ENCODE results near the gene AGTR1.

DNA sequence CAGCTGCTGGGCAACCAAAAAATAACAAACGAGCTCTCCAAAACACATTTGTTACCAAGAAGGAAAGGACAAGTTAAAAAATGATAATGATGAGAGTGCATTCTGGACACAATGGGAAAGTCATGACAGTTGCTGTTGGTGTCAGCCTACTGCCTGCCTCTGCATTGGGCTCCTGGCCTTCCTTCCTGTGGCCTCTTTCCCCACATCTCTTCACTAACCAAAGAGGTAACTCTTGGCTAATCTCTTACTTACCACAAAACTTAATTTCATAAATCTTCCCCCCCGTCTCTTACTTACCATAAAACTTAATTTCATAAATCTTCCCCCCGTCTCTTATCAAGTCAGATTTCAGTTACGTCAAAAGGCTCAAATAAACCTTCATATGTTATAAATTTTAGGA, 58.6 kb downstream of the AGTR1 start:
- no peak for TF ChIP-seq ZBED1 (IDR thresholded peaks at IDR 0.05; ENCODE audit: borderline replicate concordance)
- TF ChIP-seq, protein P1, sequence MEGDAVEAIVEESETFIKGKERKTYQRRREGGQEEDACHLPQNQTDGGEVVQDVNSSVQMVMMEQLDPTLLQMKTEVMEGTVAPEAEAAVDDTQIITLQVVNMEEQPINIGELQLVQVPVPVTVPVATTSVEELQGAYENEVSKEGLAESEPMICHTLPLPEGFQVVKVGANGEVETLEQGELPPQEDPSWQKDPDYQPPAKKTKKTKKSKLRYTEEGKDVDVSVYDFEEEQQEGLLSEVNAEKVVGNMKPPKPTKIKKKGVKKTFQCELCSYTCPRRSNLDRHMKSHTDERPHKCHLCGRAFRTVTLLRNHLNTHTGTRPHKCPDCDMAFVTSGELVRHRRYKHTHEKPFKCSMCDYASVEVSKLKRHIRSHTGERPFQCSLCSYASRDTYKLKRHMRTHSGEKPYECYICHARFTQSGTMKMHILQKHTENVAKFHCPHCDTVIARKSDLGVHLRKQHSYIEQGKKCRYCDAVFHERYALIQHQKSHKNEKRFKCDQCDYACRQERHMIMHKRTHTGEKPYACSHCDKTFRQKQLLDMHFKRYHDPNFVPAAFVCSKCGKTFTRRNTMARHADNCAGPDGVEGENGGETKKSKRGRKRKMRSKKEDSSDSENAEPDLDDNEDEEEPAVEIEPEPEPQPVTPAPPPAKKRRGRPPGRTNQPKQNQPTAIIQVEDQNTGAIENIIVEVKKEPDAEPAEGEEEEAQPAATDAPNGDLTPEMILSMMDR (IDR thresholded peaks at IDR 0.05 in 2 of 3, conservative IDR thresholded peaks at IDR 0.05 in 1 of 3; ENCODE audit: control insufficient read depth in 2 of 3, extremely low read depth in 1 of 3, insufficient read depth in 1 of 3, low read depth in 3 of 3, low read length in 3 of 3): no peak
- TF ChIP-seq SMAD5 (IDR thresholded peaks at IDR 0.05; ENCODE audit: low read depth): no peak
- TF ChIP-seq SIN3A (IDR thresholded peaks at IDR 0.05; ENCODE audit: low read depth, low read length): no peak
- TF ChIP-seq CHD4 (IDR thresholded peaks at IDR 0.05): no peak
- no peak for TF ChIP-seq STAT3 (IDR thresholded peaks at IDR 0.05; ENCODE audit: low read depth, low read length)
- TF ChIP-seq BCL11A (IDR thresholded peaks at IDR 0.05; ENCODE audit: low read depth, low read length): no peak
- TF ChIP-seq, protein P2, sequence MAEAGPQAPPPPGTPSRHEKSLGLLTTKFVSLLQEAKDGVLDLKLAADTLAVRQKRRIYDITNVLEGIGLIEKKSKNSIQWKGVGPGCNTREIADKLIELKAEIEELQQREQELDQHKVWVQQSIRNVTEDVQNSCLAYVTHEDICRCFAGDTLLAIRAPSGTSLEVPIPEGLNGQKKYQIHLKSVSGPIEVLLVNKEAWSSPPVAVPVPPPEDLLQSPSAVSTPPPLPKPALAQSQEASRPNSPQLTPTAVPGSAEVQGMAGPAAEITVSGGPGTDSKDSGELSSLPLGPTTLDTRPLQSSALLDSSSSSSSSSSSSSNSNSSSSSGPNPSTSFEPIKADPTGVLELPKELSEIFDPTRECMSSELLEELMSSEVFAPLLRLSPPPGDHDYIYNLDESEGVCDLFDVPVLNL (IDR thresholded peaks at IDR 0.05; ENCODE audit: low read depth, low read length): no peak
- no peak for TF ChIP-seq YY1 (IDR thresholded peaks at IDR 0.05; ENCODE audit: low read depth, low read length)
- TF ChIP-seq POLR2A (IDR thresholded peaks at IDR 0.05; ENCODE audit: low read depth, low read length): no peak
- no peak for TF ChIP-seq SP1 (IDR thresholded peaks at IDR 0.05; ENCODE audit: low read depth, low read length)
- TF ChIP-seq, protein P3, sequence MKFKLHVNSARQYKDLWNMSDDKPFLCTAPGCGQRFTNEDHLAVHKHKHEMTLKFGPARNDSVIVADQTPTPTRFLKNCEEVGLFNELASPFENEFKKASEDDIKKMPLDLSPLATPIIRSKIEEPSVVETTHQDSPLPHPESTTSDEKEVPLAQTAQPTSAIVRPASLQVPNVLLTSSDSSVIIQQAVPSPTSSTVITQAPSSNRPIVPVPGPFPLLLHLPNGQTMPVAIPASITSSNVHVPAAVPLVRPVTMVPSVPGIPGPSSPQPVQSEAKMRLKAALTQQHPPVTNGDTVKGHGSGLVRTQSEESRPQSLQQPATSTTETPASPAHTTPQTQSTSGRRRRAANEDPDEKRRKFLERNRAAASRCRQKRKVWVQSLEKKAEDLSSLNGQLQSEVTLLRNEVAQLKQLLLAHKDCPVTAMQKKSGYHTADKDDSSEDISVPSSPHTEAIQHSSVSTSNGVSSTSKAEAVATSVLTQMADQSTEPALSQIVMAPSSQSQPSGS (IDR thresholded peaks at IDR 0.05; ENCODE audit: low read length): no peak
- TF ChIP-seq, protein P4, sequence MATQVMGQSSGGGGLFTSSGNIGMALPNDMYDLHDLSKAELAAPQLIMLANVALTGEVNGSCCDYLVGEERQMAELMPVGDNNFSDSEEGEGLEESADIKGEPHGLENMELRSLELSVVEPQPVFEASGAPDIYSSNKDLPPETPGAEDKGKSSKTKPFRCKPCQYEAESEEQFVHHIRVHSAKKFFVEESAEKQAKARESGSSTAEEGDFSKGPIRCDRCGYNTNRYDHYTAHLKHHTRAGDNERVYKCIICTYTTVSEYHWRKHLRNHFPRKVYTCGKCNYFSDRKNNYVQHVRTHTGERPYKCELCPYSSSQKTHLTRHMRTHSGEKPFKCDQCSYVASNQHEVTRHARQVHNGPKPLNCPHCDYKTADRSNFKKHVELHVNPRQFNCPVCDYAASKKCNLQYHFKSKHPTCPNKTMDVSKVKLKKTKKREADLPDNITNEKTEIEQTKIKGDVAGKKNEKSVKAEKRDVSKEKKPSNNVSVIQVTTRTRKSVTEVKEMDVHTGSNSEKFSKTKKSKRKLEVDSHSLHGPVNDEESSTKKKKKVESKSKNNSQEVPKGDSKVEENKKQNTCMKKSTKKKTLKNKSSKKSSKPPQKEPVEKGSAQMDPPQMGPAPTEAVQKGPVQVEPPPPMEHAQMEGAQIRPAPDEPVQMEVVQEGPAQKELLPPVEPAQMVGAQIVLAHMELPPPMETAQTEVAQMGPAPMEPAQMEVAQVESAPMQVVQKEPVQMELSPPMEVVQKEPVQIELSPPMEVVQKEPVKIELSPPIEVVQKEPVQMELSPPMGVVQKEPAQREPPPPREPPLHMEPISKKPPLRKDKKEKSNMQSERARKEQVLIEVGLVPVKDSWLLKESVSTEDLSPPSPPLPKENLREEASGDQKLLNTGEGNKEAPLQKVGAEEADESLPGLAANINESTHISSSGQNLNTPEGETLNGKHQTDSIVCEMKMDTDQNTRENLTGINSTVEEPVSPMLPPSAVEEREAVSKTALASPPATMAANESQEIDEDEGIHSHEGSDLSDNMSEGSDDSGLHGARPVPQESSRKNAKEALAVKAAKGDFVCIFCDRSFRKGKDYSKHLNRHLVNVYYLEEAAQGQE (IDR thresholded peaks at IDR 0.05; ENCODE audit: low read depth, low read length): no peak
- no peak for TF ChIP-seq MXI1 (IDR thresholded peaks at IDR 0.05; ENCODE audit: low read depth, low read length)
